DND-41 (cell line): ENCODE measurements around the gene LDB2.
"Not testable (repeated sequence)": the region's sequence is repeated elsewhere in the genome, so short reads cannot be mapped to it uniquely, and the experiment has no call there.

Source experiments
- ATAC-seq: fragments of 200-7000 bp; cut with Tn5 transposase; 3 replicates; pipeline ENCODE4 v1.9.1; 2021; ENCODE audit warnings: low read depth; ENCODE audit not compliant: insufficient read depth
- DNase-seq: peaks from one replicate; pipeline ENCODE4 v3.0.0-alpha.2; 2020
- H2AFZ ChIP-seq: 2 replicates; pipeline ENCODE4 v1.6.0; 2012; ENCODE audit warnings: low read depth, low read length
- H3K27ac ChIP-seq: 2 replicates; pipeline ENCODE4 v1.5.1; 2012; ENCODE audit warnings: low read length, inconsistent platforms
- H3K27me3 ChIP-seq: fragments of 200-600 bp; sonication (generic); 2 replicates; pipeline ENCODE4 v1.6.0; 2012; ENCODE audit warnings: low read length, mild to moderate bottlenecking, inconsistent platforms; ENCODE audit not compliant: insufficient read depth, poor library complexity
- H3K36me3 ChIP-seq: 2 replicates; pipeline ENCODE4 v1.5.1; 2012; ENCODE audit warnings: low read length, inconsistent platforms; ENCODE audit not compliant: insufficient read depth
- H3K4me1 ChIP-seq: 2 replicates; pipeline ENCODE4 v1.5.1; 2012; ENCODE audit warnings: mild to moderate bottlenecking, low read length; ENCODE audit not compliant: insufficient read depth
- H3K4me2 ChIP-seq: 2 replicates; pipeline ENCODE4 v1.6.0; 2012; ENCODE audit warnings: mild to moderate bottlenecking, moderate library complexity, low read length, inconsistent platforms; ENCODE audit not compliant: insufficient read depth
- H3K4me3 ChIP-seq, 2 experiments: fragments of 200-600 bp in 1 of 2; shearing (Covaris generic) in 1 of 2; 2 replicates each; pipeline ENCODE4 v1.5.1; 2012 to 2016; ENCODE audit warnings: inconsistent platforms in 2 of 2, low read length in 2 of 2, mild to moderate bottlenecking in 2 of 2, low read depth in 1 of 2, moderate library complexity in 1 of 2
- H3K79me2 ChIP-seq: 2 replicates; pipeline ENCODE4 v1.6.0; 2012; ENCODE audit warnings: low read length, inconsistent platforms; ENCODE audit not compliant: insufficient read depth
- H3K9ac ChIP-seq: 2 replicates; pipeline ENCODE4 v1.6.0; 2012; ENCODE audit warnings: low read depth, mild to moderate bottlenecking, inconsistent platforms, low read length, moderate library complexity
- H3K9me3 ChIP-seq: 2 replicates; pipeline ENCODE4 v1.5.1; 2012; ENCODE audit warnings: low read length, moderate library complexity, mild to moderate bottlenecking, inconsistent platforms; ENCODE audit not compliant: insufficient read depth, severe bottlenecking
- H4K20me1 ChIP-seq: 2 replicates; pipeline ENCODE4 v1.6.0; 2012; ENCODE audit warnings: low read length; ENCODE audit not compliant: insufficient read depth
- CTCF ChIP-seq: IDR thresholded peaks from 2 replicates; pipeline ENCODE4 v1.5.1; 2012; ENCODE audit warnings: borderline replicate concordance, low read length, moderate library complexity, mild to moderate bottlenecking; ENCODE audit not compliant: poor library complexity, severe bottlenecking; ENCODE audit errors: extremely low read depth
- EZH2 ChIP-seq: IDR thresholded peaks from 3 replicates; pipeline ENCODE4 v1.6.1; 2012; ENCODE audit warnings: borderline replicate concordance, low read depth, mild to moderate bottlenecking, moderate library complexity, low read length, inconsistent platforms; ENCODE audit not compliant: severe bottlenecking

LDB2 gene

GRCh38 chr4:16641971-16642370 lies 256.5 kb downstream of the LDB2 start:
- Histone ChIP-seq H3K27ac (no peak overlapping the region), H3K79me2 (no peaks in the 10 kb centered on the region), H3K9me3 (no peaks in the 10 kb centered on the region), H4K20me1 (no peaks in the 10 kb centered on the region), H3K4me3 (no peak overlapping the region), H3K9ac (no peak overlapping the region), H3K36me3 (no peaks in the 10 kb centered on the region), H3K4me2 (no peak overlapping the region), H3K27me3 (peaks cover 2% of the 10 kb centered on the region), H2AFZ (no peak overlapping the region), H3K4me1 (no peaks in the 10 kb centered on the region)
- no peak for ATAC-seq
- DNase-seq: no peak
- TF ChIP-seq EZH2 (no peak), CTCF (no peak)

- no peak for ATAC-seq
- Histone ChIP-seq H3K36me3 (no peaks in the 10 kb centered on the region), H3K9me3 (no peaks in the 10 kb centered on the region), H3K27me3 (no peaks in the 10 kb centered on the region), H3K4me1 (no peaks in the 10 kb centered on the region), H4K20me1 (no peaks in the 10 kb centered on the region), H2AFZ (no peak overlapping the region), H3K27ac (no peak overlapping the region), H3K9ac (no peak overlapping the region), H3K79me2 (no peaks in the 10 kb centered on the region), H3K4me3 (no peak overlapping the region), H3K4me2 (no peak overlapping the region)
- DNase-seq: no peak
- TF ChIP-seq EZH2: no peak
- TF ChIP-seq CTCF: no peak
These were observed 261.4 kb downstream of the LDB2 start for GRCh38 chr4:16636912-16637630.

- H3K27ac ChIP-seq: no peak overlapping the region
These were observed 262.1 kb downstream of the LDB2 start for GRCh38 chr4:16636304-16636703.

GRCh38 chr4:16629274-16629673 lies 269.2 kb downstream of the LDB2 start:
- H3K27me3 ChIP-seq, ATAC-seq, DNase-seq, H3K4me3 ChIP-seq, H3K4me2 ChIP-seq, H3K79me2 ChIP-seq, H3K36me3 ChIP-seq, H3K9ac ChIP-seq, H3K4me1 ChIP-seq, H2AFZ ChIP-seq, H3K27ac ChIP-seq, H4K20me1 ChIP-seq, H3K9me3 ChIP-seq: not testable (repeated sequence)

More at GRCh38 chr4:16636304-16636703, 262.1 kb downstream of the LDB2 start:
- ATAC-seq: no peak
- Histone ChIP-seq H4K20me1 (no peaks in the 10 kb centered on the region), H3K9ac (no peak overlapping the region), H3K79me2 (no peaks in the 10 kb centered on the region), H3K27me3 (no peaks in the 10 kb centered on the region), H3K4me1 (no peaks in the 10 kb centered on the region), H3K4me3 (no peak overlapping the region), H2AFZ (no peak overlapping the region), H3K4me2 (no peak overlapping the region), H3K9me3 (no peaks in the 10 kb centered on the region), H3K36me3 (no peaks in the 10 kb centered on the region)
- no peak for DNase-seq
- TF ChIP-seq EZH2: no peak
- no peak for TF ChIP-seq CTCF

GRCh38 chr4:16628835-16629234 lies 269.6 kb downstream of the LDB2 start:
- not testable (repeated sequence) for ATAC-seq, H3K36me3 ChIP-seq, H3K9ac ChIP-seq, H3K27me3 ChIP-seq, H4K20me1 ChIP-seq, H2AFZ ChIP-seq, H3K4me2 ChIP-seq, H3K9me3 ChIP-seq, H3K27ac ChIP-seq, DNase-seq, H3K4me1 ChIP-seq, H3K4me3 ChIP-seq, H3K79me2 ChIP-seq
